HG03097 (cell line): Measurements from ENCODE around the gene NTM.

Experiments used
- ATAC-seq: cut with Tn5 transposase; IDR thresholded peaks from one replicate; pipeline ENCODE4 v1.9.1; 2021; ENCODE audit not compliant: unreplicated experiment, low FRiP score

Gene NTM

DNA sequence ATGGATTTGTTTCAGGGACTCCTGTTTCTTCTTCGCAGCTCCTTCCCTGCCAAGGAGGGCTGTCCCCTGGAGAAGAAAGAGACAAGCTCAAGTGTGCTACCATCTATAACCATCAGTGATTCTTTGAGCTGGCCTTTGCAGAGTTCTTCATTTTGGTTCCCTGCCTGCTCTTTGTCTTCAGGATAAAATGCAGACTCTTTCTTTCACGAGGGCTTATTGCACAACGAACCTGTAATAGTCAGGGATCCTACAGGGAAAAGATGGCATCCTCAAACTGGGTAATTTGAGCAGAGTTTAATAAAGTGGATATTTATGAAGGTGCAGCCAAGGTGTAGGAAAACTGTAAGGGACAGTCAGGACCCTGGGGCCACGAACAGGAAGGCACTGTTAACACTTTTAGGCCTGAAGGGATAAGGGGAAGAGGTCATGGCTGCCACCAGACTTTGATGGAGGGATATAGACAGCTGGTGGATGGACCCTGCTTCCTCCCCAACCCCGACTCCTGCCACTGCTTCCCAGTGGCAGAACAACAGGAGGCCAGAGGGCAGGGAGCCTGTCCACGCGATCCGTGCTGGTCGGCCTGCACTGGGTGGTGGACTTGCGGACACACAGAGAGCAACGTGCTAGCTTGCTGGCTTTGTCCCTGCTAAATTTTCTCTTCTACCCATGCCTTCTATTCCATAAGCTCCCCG, 767.0 kb downstream of the NTM start:
- no peak for ATAC-seq

DNA sequence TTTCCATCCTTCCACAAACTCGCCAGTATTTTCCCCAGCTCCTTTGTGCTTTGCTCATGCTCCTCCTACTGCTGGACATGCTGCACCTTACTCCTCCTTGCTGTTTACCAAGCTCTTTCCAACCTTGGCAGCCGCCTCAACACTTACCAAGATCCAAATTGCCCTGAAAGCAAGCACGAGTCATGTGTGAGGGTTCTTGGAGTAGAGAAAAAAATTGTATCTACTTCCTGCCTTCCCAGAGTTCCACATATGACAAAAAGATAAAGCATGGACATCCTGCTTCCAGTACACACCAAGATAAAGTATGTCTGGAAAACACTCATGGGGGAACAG, 767.5 kb downstream of the NTM start:
- ATAC-seq = no peak

GRCh38 chr11:132139181-132139580, 768.8 kb downstream of the NTM start:
- no peak for ATAC-seq

- no peak for ATAC-seq
Observed at GRCh38 chr11:132140056-132140455, 769.6 kb downstream of the NTM start.

- no peak for ATAC-seq
Observed at GRCh38 chr11:132142121-132142520, 771.7 kb downstream of the NTM start.

- ATAC-seq = no peak
Observed at GRCh38 chr11:132142554-132142953, 772.1 kb downstream of the NTM start.

GRCh38 chr11:132147464-132147863, 777.0 kb downstream of the NTM start:
- no peak for ATAC-seq

GRCh38 chr11:132154781-132155180, 784.4 kb downstream of the NTM start:
- no peak for ATAC-seq

GRCh38 chr11:132158091-132158490, 787.7 kb downstream of the NTM start:
- no peak for ATAC-seq

DNA sequence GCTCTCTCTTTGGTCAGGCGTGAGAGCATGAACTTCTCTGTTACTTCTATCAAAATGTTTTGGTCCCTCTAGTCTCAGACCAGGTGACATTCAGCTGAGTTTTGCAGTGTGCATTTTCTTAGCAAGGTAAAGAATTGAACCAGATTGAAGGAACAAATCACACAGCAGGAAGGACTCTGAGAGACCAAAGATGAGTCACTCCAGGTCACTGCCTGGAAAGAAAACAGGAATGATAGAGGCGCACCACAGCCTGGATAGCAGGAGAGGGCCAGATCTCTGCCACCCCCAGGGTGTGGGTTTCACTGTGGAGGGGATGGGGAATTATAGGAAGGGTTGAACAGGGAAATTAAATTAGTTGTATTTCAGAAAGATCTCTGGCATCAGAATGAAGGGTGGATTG, 788.3 kb downstream of the NTM start:
- ATAC-seq = no peak

DNA sequence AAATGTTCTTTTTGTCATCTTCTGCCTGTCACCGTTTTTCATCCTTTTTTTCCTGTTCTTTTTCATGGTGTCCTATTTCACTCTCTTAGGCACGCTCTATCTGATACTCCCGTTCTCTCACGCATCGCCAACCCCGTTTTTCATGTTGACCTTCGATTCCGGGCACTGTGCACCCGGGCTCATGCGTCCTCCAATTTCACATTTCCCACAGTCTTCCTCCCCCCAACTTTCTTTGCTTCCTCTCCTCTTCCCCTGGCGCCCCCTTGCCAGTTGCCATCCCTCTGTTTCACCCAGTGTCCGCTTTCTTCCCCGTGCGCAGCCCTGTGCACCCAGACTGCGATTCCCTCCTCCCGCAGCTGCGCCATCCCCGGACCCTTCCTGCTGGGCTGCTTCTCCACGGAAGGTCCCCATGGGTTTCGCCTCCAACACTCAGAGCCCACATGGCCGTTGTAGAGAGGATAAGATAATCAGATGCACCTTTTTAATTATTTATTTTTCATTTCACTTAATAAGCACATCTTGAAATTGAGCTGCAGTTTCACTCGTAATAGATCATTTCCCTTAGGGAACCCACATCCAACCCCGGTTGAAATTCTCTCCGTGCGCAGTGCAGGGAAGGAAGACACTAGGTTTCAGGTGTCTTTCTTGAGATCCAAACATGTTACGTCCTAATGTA, 791.1 kb downstream of the NTM start:
- no peak for ATAC-seq

GRCh38 chr11:132168344-132168981, 798.0 kb downstream of the NTM start:
- no peak for ATAC-seq

GRCh38 chr11:132171031-132171430, 800.6 kb downstream of the NTM start:
- no peak for ATAC-seq

- no peak for ATAC-seq
Observed at GRCh38 chr11:132174362-132175255, 804.2 kb downstream of the NTM start.

- no peak for ATAC-seq
Observed at GRCh38 chr11:132177106-132177505, 806.7 kb downstream of the NTM start.

- no peak for ATAC-seq
Observed at GRCh38 chr11:132184079-132184478, 813.7 kb downstream of the NTM start.

DNA sequence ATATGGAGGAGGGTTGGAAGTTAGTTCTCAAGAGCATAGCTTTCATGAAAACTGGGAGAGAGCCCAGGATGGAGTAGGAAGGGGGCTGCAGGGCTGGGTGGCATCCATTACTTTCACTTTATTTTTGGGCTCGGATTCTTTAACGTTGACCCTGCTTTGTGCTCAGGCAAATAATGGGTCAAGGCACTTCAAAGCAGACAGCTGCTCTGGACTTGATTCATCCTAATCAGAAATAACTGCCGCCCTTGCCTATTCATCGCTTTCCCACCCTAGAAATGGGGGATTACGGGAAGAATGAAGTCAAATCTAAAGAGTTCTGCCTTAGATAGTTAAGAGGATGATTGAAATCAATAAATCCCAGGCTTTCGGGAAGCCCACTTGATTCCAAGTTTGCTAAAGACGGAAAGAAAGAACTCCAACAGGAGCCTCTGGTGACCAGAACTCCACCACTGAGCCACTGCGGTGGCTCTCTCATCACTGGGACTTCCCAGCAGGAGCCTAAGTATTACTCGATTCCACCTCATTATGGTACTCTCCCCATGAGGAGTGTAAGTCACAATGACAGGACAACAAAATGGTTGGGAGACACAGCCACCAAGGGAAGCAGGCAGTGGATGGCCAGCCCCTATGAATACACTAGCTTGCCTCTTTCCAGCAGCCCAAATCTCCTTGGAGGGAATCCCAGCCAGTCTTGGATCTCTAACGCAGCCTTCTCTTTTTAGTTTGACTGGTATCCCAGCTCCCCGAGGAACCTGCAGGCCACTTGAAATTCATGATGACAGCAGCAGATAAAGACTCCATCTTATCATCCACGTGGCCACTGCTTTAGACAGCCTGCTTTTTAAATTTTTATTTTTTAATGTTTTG, 815.5 kb downstream of the NTM start:
- no peak for ATAC-seq

DNA sequence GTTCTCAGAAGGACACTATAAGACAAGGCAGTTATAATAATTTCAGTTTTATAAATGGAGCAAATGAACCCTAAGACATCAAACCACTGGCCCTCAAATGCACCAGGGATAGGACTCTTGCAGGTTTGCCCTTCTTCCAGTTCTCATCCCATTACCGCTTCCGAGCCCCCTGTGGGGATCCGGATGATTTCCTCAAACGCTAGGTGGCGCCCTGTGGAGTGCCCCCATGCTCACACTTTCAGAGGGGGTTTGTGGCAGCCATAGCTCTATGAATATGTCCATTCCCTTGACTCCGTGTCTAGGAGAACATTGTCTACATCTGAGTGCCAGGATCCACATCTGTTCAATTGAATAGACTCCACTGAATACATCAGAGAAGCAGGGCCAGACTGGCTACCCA, 816.3 kb downstream of the NTM start:
- ATAC-seq = no peak

- no peak for ATAC-seq
Observed at GRCh38 chr11:132187386-132187785, 817.0 kb downstream of the NTM start.

- no peak for ATAC-seq
Observed at GRCh38 chr11:132187814-132188213, 817.4 kb downstream of the NTM start.
